Neural progenitor cell (in vitro differentiated cells): ENCODE data around the gene PLN.

Source experiments
- CTCF ChIP-seq: fragments of 200-600 bp; sonication (generic); IDR thresholded peaks from 2 replicates; pipeline ENCODE4 v1.5.1; 2017; ENCODE audit warnings: antibody characterized with exemption, mild to moderate bottlenecking
- EZH2phosphoT487 ChIP-seq: fragments of 200-600 bp; sonication (generic); IDR thresholded peaks from 2 replicates; pipeline ENCODE4 v1.6.1; 2017; ENCODE audit warnings: antibody characterized with exemption

- TF ChIP-seq CTCF, result no peak
- no peak for TF ChIP-seq EZH2phosphoT487
These were observed 20.0 kb upstream of the PLN start for GRCh38 chr6:118528129-118528528.
